ENCODE data around the gene BLOC1S4. TPM values are rescaled to one million over a fixed set of nuclear protein-coding genes. Genes with fewer than 3 reads are reported as not detected.

Gene BLOC1S4
- polyA plus RNA-seq, 1 experiment: 12.6 TPM

GRCh38 chr4:6673660-6674499 is 42.1 kb upstream of the BLOC1S4 start:
- ChIA-PET POLR2A (interaction anchor here (0.6 to 0.8 kb wide), 2 partner anchors 15 to 43 kb away, joined by 3 to 4 read pairs; no protein-coding TSS in a partner anchor), CTCF (interaction anchor here (0.6 to 2.4 kb wide), 6 partner anchors 9 to 582 kb away, joined by 3 to 7 read pairs (median 4); no protein-coding TSS in a partner anchor)
- peaks cover 2% of the 10 kb centered on the region; the same call in 1 of the 2 replicates for H3K36me3 ChIP-seq (ENCODE audit: control insufficient read depth, insufficient read depth, low read length)
- no peaks in the 10 kb centered on the region for H3K27me3 ChIP-seq (ENCODE audit: control insufficient read depth, insufficient read depth, low read length)
- peak; percentile 77 for DNase-seq (ENCODE audit: low read depth)
- 0 out of 2 replicates have a peak, but pooled peaks have one; percentile 4 for TF ChIP-seq CTCF (IDR thresholded peaks at IDR 0.05; ENCODE audit: insufficient read depth, low read depth, low read length)
- H3K4me3 ChIP-seq (ENCODE audit: low read depth, low read length): peak overlapping the region; percentile 63

GRCh38 chr4:6674500-6675149 is 41.3 kb upstream of the BLOC1S4 start:
- peak; percentile 35; the same call in 1 of the 2 replicates for TF ChIP-seq CTCF (IDR thresholded peaks at IDR 0.05; ENCODE audit: insufficient read depth, low read depth, low read length)
- DNase-seq (ENCODE audit: low read depth): no peak
- POLR2A ChIA-PET: interaction anchor here (0.6 to 0.8 kb wide), 3 partner anchors 16 to 160 kb away, joined by 3 to 4 read pairs (median 3); no protein-coding TSS in a partner anchor
- peaks cover 2% of the 10 kb centered on the region; the same call in 1 of the 2 replicates for H3K36me3 ChIP-seq (ENCODE audit: control insufficient read depth, insufficient read depth, low read length)
- CTCF ChIA-PET: interaction anchor here (0.6 to 2.3 kb wide), 4 partner anchors 8 to 582 kb away, joined by 3 to 6 read pairs (median 4); no protein-coding TSS in a partner anchor
- no peaks in the 10 kb centered on the region for H3K27me3 ChIP-seq (ENCODE audit: control insufficient read depth, insufficient read depth, low read length)
- peak overlapping the region; percentile 63 for H3K4me3 ChIP-seq (ENCODE audit: low read depth, low read length)

- H3K27me3 ChIP-seq (ENCODE audit: control insufficient read depth, insufficient read depth, low read length): no peaks in the 10 kb centered on the region
- POLR2A ChIA-PET: interaction anchor here (0.7 kb wide), 1 partner anchor 91 kb away, joined by 3 read pairs; no protein-coding TSS in a partner anchor
- H3K36me3 ChIP-seq (ENCODE audit: control insufficient read depth, insufficient read depth, low read length): peaks cover 4% of the 10 kb centered on the region
- H3K4me3 ChIP-seq (ENCODE audit: low read depth, low read length): no peak overlapping the region
- TF ChIP-seq CTCF (IDR thresholded peaks at IDR 0.05; ENCODE audit: insufficient read depth, low read depth, low read length): no peak
- DNase-seq (ENCODE audit: low read depth): no peak
- CTCF ChIA-PET: interaction anchor here (0.6 to 0.7 kb wide), 2 partner anchors 17 to 100 kb away, joined by 3 to 4 read pairs; no protein-coding TSS in a partner anchor
Observed at GRCh38 chr4:6676722-6677558, 39.0 kb upstream of the BLOC1S4 start.

- no peak for DNase-seq (ENCODE audit: low read depth)
- no peaks in the 10 kb centered on the region for H3K27me3 ChIP-seq (ENCODE audit: control insufficient read depth, insufficient read depth, low read length)
- peaks cover 4% of the 10 kb centered on the region for H3K36me3 ChIP-seq (ENCODE audit: control insufficient read depth, insufficient read depth, low read length)
- no peak overlapping the region for H3K4me3 ChIP-seq (ENCODE audit: low read depth, low read length)
- POLR2A ChIA-PET: no interaction called here
- CTCF ChIA-PET: interaction anchor here (0.7 to 1.1 kb wide), 3 partner anchors 9 to 36 kb away, joined by 3 to 6 read pairs (median 3); no protein-coding TSS in a partner anchor
- 0 out of 2 replicates have a peak, but pooled peaks have one; percentile 14 for TF ChIP-seq CTCF (IDR thresholded peaks at IDR 0.05; ENCODE audit: insufficient read depth, low read depth, low read length)
Observed at GRCh38 chr4:6680372-6681034, 35.5 kb upstream of the BLOC1S4 start.
